ENCODE results near the gene PIGH. TPM values are rescaled to one million over a fixed set of nuclear protein-coding genes. Genes with fewer than 3 reads are reported as not detected.
"Not testable (repeated sequence)": the region's sequence is repeated elsewhere in the genome, so short reads cannot be mapped to it uniquely, and the experiment has no call there.

The PIGH gene
- total RNA-seq, 1 experiment from 2014 or later: 6.8 TPM

GRCh38 chr14:67602995-67603545 is 3.0 kb upstream of the PIGH start (continued):
- TF ChIP-seq, protein P1, sequence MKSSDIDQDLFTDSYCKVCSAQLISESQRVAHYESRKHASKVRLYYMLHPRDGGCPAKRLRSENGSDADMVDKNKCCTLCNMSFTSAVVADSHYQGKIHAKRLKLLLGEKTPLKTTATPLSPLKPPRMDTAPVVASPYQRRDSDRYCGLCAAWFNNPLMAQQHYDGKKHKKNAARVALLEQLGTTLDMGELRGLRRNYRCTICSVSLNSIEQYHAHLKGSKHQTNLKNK (CRISPR knock-in tag; IDR thresholded peaks at IDR 0.05): no peak
- no peak for TF ChIP-seq RELA (CRISPR knock-in tag; IDR thresholded peaks at IDR 0.05; ENCODE audit: borderline replicate concordance)
- TF ChIP-seq, protein P2, sequence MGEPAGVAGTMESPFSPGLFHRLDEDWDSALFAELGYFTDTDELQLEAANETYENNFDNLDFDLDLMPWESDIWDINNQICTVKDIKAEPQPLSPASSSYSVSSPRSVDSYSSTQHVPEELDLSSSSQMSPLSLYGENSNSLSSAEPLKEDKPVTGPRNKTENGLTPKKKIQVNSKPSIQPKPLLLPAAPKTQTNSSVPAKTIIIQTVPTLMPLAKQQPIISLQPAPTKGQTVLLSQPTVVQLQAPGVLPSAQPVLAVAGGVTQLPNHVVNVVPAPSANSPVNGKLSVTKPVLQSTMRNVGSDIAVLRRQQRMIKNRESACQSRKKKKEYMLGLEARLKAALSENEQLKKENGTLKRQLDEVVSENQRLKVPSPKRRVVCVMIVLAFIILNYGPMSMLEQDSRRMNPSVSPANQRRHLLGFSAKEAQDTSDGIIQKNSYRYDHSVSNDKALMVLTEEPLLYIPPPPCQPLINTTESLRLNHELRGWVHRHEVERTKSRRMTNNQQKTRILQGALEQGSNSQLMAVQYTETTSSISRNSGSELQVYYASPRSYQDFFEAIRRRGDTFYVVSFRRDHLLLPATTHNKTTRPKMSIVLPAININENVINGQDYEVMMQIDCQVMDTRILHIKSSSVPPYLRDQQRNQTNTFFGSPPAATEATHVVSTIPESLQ (CRISPR knock-in tag; IDR thresholded peaks at IDR 0.05): no peak

DNA sequence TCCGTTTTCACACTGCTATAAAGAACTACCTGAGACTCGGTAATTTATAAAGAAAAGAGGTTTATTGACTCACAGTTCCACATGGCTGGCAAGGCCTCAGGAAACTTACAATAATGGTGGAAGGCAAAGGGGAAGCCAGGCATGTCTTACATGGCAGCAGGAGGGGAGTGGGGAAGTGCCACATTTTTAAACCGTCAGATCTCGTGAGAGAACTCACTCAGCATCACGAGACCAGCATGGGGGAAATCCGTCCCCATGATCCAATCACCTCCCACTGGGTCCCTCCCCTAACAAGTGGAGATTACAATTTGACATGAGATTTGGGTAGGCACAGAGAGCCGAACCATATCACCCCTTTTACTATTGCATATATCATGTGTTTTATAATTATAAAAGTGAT is 2.0 kb upstream of the PIGH start:
- POLR2A ChIA-PET: no interaction called here
- ATAC-seq: no peak
- DNase-seq (ENCODE audit: low spot score): no peak

DNA sequence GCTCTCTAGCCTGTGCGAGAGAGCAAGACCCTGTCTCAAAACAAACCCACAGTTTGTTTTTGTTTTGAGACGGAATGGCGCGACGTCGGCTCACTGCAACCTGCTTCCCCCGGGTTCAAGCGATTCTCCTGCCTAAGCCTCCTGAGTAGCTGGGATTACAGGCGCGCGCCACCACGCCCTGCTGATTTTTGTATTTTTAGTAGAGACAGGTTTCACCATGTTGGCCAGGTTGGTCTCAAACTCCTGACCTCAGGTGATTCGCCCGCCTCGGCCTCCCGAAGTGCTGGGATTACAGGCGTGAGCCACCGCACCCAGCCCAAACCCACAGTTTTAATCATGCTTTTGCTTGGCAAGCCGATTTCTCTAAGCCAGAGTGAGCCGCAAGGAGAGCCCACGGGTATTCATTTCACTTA is 500 bp upstream of the PIGH start:
- CTCF ChIA-PET: interaction anchor here (0.6 to 3.7 kb wide), 43 partner anchors 9 to 1224 kb away, joined by 3 to 40 read pairs (median 5); partner anchors contain the start of genes ARG2, PLEKHH1 and RDH11

More for the DNA sequence above, 2.0 kb upstream of the PIGH start:
- H3K27me3 Mint-ChIP-seq (ENCODE audit: low read depth): peaks cover 76% of the 10 kb centered on the region
- TF ChIP-seq ZNF121 (CRISPR knock-in tag; IDR thresholded peaks at IDR 0.05) (no peak), ELF4 (CRISPR knock-in tag; IDR thresholded peaks at IDR 0.05; ENCODE audit: low read depth) (no peak), TEAD4 (CRISPR knock-in tag; IDR thresholded peaks at IDR 0.05) (no peak), USF2 (CRISPR knock-in tag; IDR thresholded peaks at IDR 0.05) (no peak)
- TF ChIP-seq, protein P3, sequence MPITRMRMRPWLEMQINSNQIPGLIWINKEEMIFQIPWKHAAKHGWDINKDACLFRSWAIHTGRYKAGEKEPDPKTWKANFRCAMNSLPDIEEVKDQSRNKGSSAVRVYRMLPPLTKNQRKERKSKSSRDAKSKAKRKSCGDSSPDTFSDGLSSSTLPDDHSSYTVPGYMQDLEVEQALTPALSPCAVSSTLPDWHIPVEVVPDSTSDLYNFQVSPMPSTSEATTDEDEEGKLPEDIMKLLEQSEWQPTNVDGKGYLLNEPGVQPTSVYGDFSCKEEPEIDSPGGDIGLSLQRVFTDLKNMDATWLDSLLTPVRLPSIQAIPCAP (CRISPR knock-in tag; IDR thresholded peaks at IDR 0.05): no peak
- TF ChIP-seq, protein P4, sequence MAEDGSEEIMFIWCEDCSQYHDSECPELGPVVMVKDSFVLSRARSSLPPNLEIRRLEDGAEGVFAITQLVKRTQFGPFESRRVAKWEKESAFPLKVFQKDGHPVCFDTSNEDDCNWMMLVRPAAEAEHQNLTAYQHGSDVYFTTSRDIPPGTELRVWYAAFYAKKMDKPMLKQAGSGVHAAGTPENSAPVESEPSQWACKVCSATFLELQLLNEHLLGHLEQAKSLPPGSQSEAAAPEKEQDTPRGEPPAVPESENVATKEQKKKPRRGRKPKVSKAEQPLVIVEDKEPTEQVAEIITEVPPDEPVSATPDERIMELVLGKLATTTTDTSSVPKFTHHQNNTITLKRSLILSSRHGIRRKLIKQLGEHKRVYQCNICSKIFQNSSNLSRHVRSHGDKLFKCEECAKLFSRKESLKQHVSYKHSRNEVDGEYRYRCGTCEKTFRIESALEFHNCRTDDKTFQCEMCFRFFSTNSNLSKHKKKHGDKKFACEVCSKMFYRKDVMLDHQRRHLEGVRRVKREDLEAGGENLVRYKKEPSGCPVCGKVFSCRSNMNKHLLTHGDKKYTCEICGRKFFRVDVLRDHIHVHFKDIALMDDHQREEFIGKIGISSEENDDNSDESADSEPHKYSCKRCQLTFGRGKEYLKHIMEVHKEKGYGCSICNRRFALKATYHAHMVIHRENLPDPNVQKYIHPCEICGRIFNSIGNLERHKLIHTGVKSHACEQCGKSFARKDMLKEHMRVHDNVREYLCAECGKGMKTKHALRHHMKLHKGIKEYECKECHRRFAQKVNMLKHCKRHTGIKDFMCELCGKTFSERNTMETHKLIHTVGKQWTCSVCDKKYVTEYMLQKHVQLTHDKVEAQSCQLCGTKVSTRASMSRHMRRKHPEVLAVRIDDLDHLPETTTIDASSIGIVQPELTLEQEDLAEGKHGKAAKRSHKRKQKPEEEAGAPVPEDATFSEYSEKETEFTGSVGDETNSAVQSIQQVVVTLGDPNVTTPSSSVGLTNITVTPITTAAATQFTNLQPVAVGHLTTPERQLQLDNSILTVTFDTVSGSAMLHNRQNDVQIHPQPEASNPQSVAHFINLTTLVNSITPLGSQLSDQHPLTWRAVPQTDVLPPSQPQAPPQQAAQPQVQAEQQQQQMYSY (CRISPR knock-in tag; IDR thresholded peaks at IDR 0.05): no peak
- no peaks in the 10 kb centered on the region for H3K9me3 Mint-ChIP-seq
- no peak overlapping the region for H3K4me3 Mint-ChIP-seq
- H3K36me3 Mint-ChIP-seq: no peaks in the 10 kb centered on the region
- no peak overlapping the region for H3K27ac Mint-ChIP-seq
- CTCF ChIA-PET: no interaction called here
- H3K4me1 Mint-ChIP-seq: peaks cover 8% of the 10 kb centered on the region

DNA sequence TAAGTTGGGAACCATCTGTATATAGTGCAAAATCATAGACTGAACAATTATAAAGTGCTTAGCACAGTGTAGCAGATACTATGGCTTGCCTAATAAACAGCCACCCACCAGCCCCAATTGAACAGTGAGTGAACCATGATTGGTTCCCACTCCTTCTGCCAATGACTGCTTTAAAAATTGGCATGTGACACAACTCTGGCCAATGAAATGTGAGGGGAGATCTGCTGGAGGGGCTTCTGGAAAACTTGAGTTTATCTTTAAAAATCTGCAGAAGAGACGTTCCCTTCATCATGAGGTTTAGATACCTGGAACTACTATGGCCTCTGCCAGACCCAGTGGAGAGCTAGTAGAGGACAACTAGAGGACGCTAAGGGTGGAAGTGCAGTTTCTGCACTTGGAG is 4.7 kb downstream of the PIGH start:
- H3K27me3 Mint-ChIP-seq (ENCODE audit: low read depth): peaks cover 14% of the 10 kb centered on the region
- DNase-seq (ENCODE audit: low spot score) (no peak), ATAC-seq (no peak)
- ChIA-PET POLR2A (no interaction called here), CTCF (interaction anchor here (0.8 kb wide), 1 partner anchor 68 kb away, joined by 3 read pairs; no protein-coding TSS in a partner anchor)
- H3K27ac Mint-ChIP-seq: no peak overlapping the region
- H3K4me3 Mint-ChIP-seq: no peak overlapping the region
- peaks cover 8% of the 10 kb centered on the region for H3K4me1 Mint-ChIP-seq
- no peaks in the 10 kb centered on the region for H3K9me3 Mint-ChIP-seq
- TF ChIP-seq EMX1 (CRISPR knock-in tag; IDR thresholded peaks at IDR 0.05) (no peak), USF2 (CRISPR knock-in tag; IDR thresholded peaks at IDR 0.05) (peak; percentile 41; the same call in 1 of the 2 replicates)
- H3K36me3 Mint-ChIP-seq: no peaks in the 10 kb centered on the region

More for the DNA sequence above, 500 bp upstream of the PIGH start:
- H3K36me3 Mint-ChIP-seq; ATAC-seq; H3K9me3 Mint-ChIP-seq; H3K4me1 Mint-ChIP-seq; DNase-seq (ENCODE audit: low spot score): not testable (repeated sequence)
- TF ChIP-seq GTF2I (CRISPR knock-in tag; conservative IDR thresholded peaks at IDR 0.05): 0 out of 2 replicates have a peak, but pooled peaks have one; percentile 32
- Mint-ChIP-seq H3K27ac (0 out of 2 replicates have a peak overlapping the region, but pooled peaks have one; percentile 88), H3K27me3 (ENCODE audit: low read depth) (peaks cover 62% of the 10 kb centered on the region), H3K4me3 (peak overlapping the region; percentile 90)
- POLR2A ChIA-PET: interaction anchor here (1.0 to 2.9 kb wide), 8 partner anchors 9 to 180 kb away, joined by 3 to 25 read pairs (median 4); partner anchors contain the start of genes ARG2 and RDH11

GRCh38 chr14:67593650-67594049 is 6.4 kb downstream of the PIGH start:
- CTCF ChIA-PET: not testable (repeated sequence)

More at GRCh38 chr14:67593650-67594049, 6.4 kb downstream of the PIGH start:
- H3K4me1 Mint-ChIP-seq; H3K4me3 Mint-ChIP-seq; H3K27me3 Mint-ChIP-seq (ENCODE audit: low read depth); H3K27ac Mint-ChIP-seq; H3K36me3 Mint-ChIP-seq; DNase-seq (ENCODE audit: low spot score); ATAC-seq; POLR2A ChIA-PET; H3K9me3 Mint-ChIP-seq: not testable (repeated sequence)

Data from WTC11 (cell line).